OCI-LY1 (cell line): ENCODE data around the gene TFEB.

Experiments used
- H2AFZ ChIP-seq: fragments of 200-600 bp; sonication (generic), shearing (Covaris generic); 2 replicates; pipeline ENCODE4 v1.6.0; 2014; ENCODE audit warnings: antibody characterized with exemption, mild to moderate bottlenecking, low read length
- H3F3A ChIP-seq: fragments of 200-600 bp; sonication (generic), shearing (Covaris generic); 2 replicates; pipeline ENCODE4 v1.6.0; 2014; ENCODE audit warnings: mild to moderate bottlenecking, antibody characterized with exemption, low read length, moderate library complexity; ENCODE audit not compliant: insufficient read depth
- H3K27ac ChIP-seq: fragments of 200-600 bp; sonication (generic); 2 replicates; pipeline ENCODE4 v1.5.1; 2014; ENCODE audit warnings: low read length, mixed run types, mild to moderate bottlenecking, low read depth; ENCODE audit not compliant: poor library complexity, severe bottlenecking
- H3K27me3 ChIP-seq: fragments of 200-600 bp; sonication (generic); 2 replicates; pipeline ENCODE4 v1.6.0; 2014; ENCODE audit warnings: antibody characterized with exemption, mild to moderate bottlenecking, low read length, moderate library complexity; ENCODE audit not compliant: insufficient read depth
- H3K36me3 ChIP-seq: fragments of 200-600 bp; sonication (generic); 2 replicates; pipeline ENCODE4 v1.6.1; 2014; ENCODE audit warnings: mild to moderate bottlenecking, antibody characterized with exemption, low read length, moderate library complexity, mixed read lengths; ENCODE audit not compliant: insufficient read depth
- H3K4me1 ChIP-seq: fragments of 200-600 bp; sonication (generic); 2 replicates; pipeline ENCODE4 v1.5.1; 2014; ENCODE audit warnings: mild to moderate bottlenecking, low read length, moderate library complexity; ENCODE audit not compliant: insufficient read depth, severe bottlenecking
- H3K4me2 ChIP-seq: fragments of 200-600 bp; sonication (generic), shearing (Covaris generic); 2 replicates; pipeline ENCODE4 v1.6.1; 2014; ENCODE audit warnings: low read length
- H3K4me3 ChIP-seq: fragments of 200-600 bp; sonication (generic); 2 replicates; pipeline ENCODE4 v1.5.1; 2014; ENCODE audit warnings: low read length, low read depth, mild to moderate bottlenecking, mixed read lengths; ENCODE audit not compliant: poor library complexity, severe bottlenecking
- H3K79me2 ChIP-seq: fragments of 200-600 bp; shearing (Covaris generic); 2 replicates; pipeline ENCODE4 v1.6.1; 2016; ENCODE audit warnings: mixed run types, low read length, mixed read lengths; ENCODE audit not compliant: insufficient read depth
- H3K9ac ChIP-seq: fragments of 200-600 bp; sonication (generic), shearing (Covaris generic); 2 replicates; pipeline ENCODE4 v1.6.1; 2014; ENCODE audit warnings: mild to moderate bottlenecking, low read length, mixed read lengths
- H3K9me2 ChIP-seq: fragments of 200-600 bp; sonication (generic), shearing (Covaris generic); 2 replicates; pipeline ENCODE4 v1.6.1; 2014; ENCODE audit warnings: low read depth, mild to moderate bottlenecking, low read length, mixed read lengths
- H3K9me3 ChIP-seq: fragments of 200-600 bp; shearing (Covaris generic); 2 replicates; pipeline ENCODE4 v1.6.1; 2014; ENCODE audit warnings: low read length, mixed read lengths
- H4K20me1 ChIP-seq: fragments of 200-600 bp; sonication (generic), shearing (Covaris generic); 2 replicates; pipeline ENCODE4 v1.6.0; 2016; ENCODE audit warnings: mild to moderate bottlenecking, low read length; ENCODE audit not compliant: insufficient read depth
- CTCF ChIP-seq: fragments of 200-600 bp; sonication (generic), shearing (Covaris generic); IDR thresholded peaks from 2 replicates; pipeline ENCODE4 v1.5.1; 2017; ENCODE audit warnings: mild to moderate bottlenecking, antibody characterized with exemption, low read length, moderate library complexity, mixed read lengths
- EZH2 ChIP-seq: fragments of 200-600 bp; sonication (generic), shearing (Covaris generic); IDR thresholded peaks from 2 replicates; pipeline ENCODE4 v1.8.0; 2017; ENCODE audit warnings: borderline replicate concordance, mixed run types, mild to moderate bottlenecking, antibody characterized with exemption, low read length, moderate library complexity, mixed read lengths

The TFEB gene

GRCh38 chr6:41639809-41640371 is 95.5 kb downstream of the TFEB start:
- Histone ChIP-seq H3K9ac (no peak overlapping the region), H4K20me1 (no peaks in the 10 kb centered on the region), H3K4me1 (no peaks in the 10 kb centered on the region), H3K9me3 (no peaks in the 10 kb centered on the region), H3K79me2 (no peaks in the 10 kb centered on the region), H2AFZ (no peak overlapping the region), H3K9me2 (no peaks in the 10 kb centered on the region), H3K36me3 (no peaks in the 10 kb centered on the region), H3K4me3 (no peak overlapping the region), H3K4me2 (no peak overlapping the region), H3F3A (no peaks in the 10 kb centered on the region), H3K27me3 (no peaks in the 10 kb centered on the region), H3K27ac (no peak overlapping the region)
- TF ChIP-seq EZH2 = no peak
- no peak for TF ChIP-seq CTCF

DNA sequence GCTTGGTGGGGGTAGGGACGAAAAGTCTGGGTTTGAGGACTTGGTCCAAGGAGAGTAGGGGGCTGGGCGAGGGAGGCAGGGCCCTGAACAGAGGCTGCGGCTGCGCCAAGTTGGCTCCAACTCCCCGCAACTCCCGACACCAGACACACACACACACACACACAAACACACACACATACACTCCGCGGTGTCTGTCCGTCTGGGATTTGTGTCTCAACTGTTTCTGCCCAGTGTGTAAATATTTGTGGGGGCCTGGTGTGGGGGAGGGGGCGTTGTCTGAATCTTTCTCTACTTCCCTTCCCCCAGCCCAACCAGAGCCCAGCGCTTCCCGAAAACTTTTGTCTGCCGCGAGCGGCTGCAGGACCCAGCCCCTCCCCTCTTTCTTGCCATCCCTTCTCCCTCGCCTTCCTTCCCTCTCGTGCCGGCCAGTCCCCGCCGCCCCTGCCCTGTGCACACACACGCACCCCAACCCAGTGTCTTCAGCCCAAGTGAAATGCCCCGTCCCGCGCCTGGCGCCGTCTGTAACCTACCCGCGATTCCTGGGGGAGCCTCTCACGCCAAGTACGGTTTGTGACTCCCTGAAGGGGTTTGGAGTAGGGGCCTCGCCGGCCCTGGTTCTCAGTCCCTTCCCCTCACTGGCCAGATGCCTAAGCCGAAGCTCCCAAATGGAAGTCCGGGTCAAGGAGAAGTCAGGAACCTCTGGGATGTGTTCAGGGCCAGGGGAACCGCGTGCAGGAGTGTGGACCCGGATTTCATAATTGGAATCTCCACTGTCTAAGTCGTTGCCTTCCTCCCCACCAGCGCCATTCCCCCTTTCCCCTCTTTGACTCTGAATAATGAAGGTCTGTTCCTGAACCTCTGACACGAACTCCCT is 96.2 kb downstream of the TFEB start:
- TF ChIP-seq EZH2 = no peak
- no peak for TF ChIP-seq CTCF
- H3K4me2 ChIP-seq = no peak overlapping the region
- H3K9ac ChIP-seq = no peak overlapping the region
- H3K27me3 ChIP-seq = no peaks in the 10 kb centered on the region; the same call in 1 of the 2 replicates
- no peaks in the 10 kb centered on the region for H3K9me2 ChIP-seq
- no peaks in the 10 kb centered on the region for H3F3A ChIP-seq
- H3K79me2 ChIP-seq = no peaks in the 10 kb centered on the region
- H3K4me3 ChIP-seq = no peak overlapping the region
- H2AFZ ChIP-seq = no peak overlapping the region
- H3K4me1 ChIP-seq = no peaks in the 10 kb centered on the region
- H3K27ac ChIP-seq = no peak overlapping the region
- H3K9me3 ChIP-seq = no peaks in the 10 kb centered on the region
- H3K36me3 ChIP-seq = no peaks in the 10 kb centered on the region
- H4K20me1 ChIP-seq = no peaks in the 10 kb centered on the region

DNA sequence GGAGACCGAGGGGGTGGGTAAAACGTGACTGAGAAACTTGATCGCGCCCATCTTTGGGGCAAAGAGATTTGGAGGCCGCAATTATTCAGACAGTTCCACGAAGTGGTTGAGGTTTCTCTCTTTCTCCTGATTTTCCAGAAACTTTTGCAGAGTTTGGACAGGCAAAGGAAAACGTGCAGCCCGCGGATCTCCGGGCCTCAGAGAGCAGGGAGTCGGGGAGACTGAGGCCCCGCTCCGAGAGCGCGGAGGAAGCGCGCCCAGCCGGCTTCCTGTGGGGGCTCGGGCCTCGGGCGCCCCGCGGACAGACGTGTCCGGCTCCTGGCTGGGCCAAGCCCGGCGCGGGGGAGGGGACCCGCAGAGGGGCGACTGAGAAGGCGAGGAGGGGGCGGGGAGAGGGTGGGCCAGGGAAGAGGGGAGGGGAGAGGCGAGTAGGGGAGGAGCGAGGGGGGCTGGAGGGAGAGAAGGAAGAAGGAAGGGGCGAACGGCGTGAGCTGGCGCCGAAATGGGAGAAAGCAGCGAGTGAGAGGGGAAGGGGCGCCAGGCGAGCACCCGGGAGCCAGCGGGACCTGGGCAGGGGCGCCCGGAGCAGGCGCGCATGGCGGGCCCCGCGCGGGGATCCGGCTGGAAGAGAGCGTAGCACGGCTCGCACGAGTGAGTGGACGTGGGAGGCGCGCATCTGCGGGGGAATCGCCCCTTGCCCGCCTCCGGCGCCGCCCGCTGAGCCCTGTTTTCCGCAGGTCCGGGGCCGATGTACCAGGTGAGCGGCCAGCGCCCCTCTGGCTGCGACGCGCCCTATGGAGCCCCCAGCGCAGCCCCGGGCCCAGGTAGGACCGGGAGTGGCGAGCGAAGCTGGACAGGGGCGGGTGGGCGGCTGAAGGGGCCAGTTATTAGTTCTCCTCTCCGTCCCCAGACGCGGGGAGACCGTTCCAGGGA is 97.1 kb downstream of the TFEB start, which contains the start of gene MDFI:
Gene MDFI, plus strand, starts transcription at position 467 of the 933 bp plus-strand sequence. Its CDS starts 282 bp downstream, at position 749.
- no peaks in the 10 kb centered on the region; the same call in 1 of the 2 replicates for H3K27me3 ChIP-seq
- H3K9ac ChIP-seq = no peak within 1 kb of the TSS
- no peak within 1 kb of the TSS for H3K4me2 ChIP-seq
- no peaks in the 10 kb centered on the region for H3K36me3 ChIP-seq
- TF ChIP-seq CTCF (no peak), EZH2 (no peak)
- H3K4me3 ChIP-seq = no peak within 1 kb of the TSS
- H3K9me2 ChIP-seq = no peaks in the 10 kb centered on the region
- no peak within 1 kb of the TSS for H2AFZ ChIP-seq
- H3K27ac ChIP-seq = no peak within 1 kb of the TSS
- no peaks in the 10 kb centered on the region for H3K4me1 ChIP-seq
- H3K79me2 ChIP-seq = no peaks in the 10 kb centered on the region
- no peaks in the 10 kb centered on the region for H3F3A ChIP-seq
- H3K9me3 ChIP-seq = no peaks in the 10 kb centered on the region
- H4K20me1 ChIP-seq = no peaks in the 10 kb centered on the region
